ENCODE measurements around the gene CPSF7. TPM values are rescaled to one million over a fixed set of nuclear protein-coding genes. Genes with fewer than 3 reads are reported as not detected.

Gene CPSF7, protein sequence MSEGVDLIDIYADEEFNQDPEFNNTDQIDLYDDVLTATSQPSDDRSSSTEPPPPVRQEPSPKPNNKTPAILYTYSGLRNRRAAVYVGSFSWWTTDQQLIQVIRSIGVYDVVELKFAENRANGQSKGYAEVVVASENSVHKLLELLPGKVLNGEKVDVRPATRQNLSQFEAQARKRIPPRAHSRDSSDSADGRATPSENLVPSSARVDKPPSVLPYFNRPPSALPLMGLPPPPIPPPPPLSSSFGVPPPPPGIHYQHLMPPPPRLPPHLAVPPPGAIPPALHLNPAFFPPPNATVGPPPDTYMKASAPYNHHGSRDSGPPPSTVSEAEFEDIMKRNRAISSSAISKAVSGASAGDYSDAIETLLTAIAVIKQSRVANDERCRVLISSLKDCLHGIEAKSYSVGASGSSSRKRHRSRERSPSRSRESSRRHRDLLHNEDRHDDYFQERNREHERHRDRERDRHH
- total RNA-seq (10 to 100 TPM; 21.0 to 23.3 TPM), polyA plus RNA-seq (10 to 100 TPM; 12.5 to 23.7 TPM)

DNA sequence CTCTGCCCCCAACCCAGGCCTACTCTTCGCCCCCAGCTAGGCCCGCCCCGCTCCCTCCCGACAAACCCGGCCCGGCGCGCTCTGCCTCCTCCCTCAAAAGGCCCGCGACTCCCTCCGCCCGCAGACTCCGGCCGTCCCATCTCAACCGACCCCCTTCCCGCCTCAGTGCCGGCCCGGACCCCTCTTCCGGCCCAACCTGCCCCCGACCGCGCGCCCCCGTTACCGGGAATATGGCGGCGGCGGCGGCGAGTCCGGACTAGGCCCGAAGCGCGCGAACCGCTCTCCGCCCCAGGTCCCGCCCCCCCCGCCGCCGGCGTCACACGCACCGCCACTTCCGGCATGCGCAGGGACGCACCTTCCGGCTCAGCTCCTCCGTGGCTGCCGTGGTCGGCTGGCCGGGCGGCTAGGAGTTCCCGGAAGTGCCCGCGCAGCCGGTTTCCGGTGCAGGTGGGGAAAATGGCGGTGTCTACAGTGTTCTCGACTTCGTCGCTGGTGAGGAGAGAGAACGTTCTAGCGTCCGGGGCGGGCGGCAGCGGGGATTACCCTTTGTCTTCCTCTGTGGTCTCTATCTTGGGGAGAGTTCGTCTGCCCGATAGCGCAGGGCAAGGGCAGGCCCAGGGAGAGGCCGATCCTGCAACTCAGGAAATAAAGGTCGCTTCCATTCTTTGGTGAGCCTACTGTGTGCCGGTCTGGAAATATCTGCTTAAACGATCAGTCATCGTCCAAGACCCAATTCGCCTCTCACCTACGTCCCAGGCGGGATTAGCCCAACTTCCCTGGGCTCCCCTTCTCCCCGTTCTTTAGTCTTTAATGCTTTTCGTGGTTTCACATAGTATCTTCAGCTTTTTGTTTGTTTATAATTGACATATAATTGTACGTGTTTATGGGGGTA, at the start of gene CPSF7, which contains the start of gene SDHAF2:
CPSF7 (minus strand) TSS at position 285 of the 892 bp plus-strand sequence. CDS start 740 bp downstream, outside the sequence.
SDHAF2 (plus strand) TSS at position 434 of the 892 bp plus-strand sequence; CDS start at position 457, 23 bp downstream.
- TF ChIP-seq GABPA (IDR thresholded peaks at IDR 0.05 in 1 of 2, conservative IDR thresholded peaks at IDR 0.05 in 1 of 2) (peak; percentile 94 to 98), EGR1 (IDR thresholded peaks at IDR 0.05; ENCODE audit: low read depth in 2 of 2) (peak; percentile 61 to 76), RAD21 (IDR thresholded peaks at IDR 0.05) (no peak), YY1 (IDR thresholded peaks at IDR 0.05) (peak; percentile 98), SP1 (IDR thresholded peaks at IDR 0.05) (peak; percentile 37)
- DNase-seq (ENCODE audit: low spot score), result peak; percentile 97
- Histone ChIP-seq H3K36me3 (ENCODE audit: control insufficient read depth in 4 of 4, insufficient read depth in 3 of 4, low read depth in 1 of 4, low read length in 3 of 4) (peaks cover 4 to 33% (median 18%) of the 10 kb centered on the region in 4 donors), H3K27me3 (ENCODE audit: control insufficient read depth in 4 of 4, insufficient read depth in 4 of 4, low read length in 3 of 4) (no peaks in the 10 kb centered on the region), H3K9ac (ENCODE audit: low read depth in 1 of 2, low read length in 2 of 2) (peak within 1 kb of the TSS; percentile 90 to 96), H3K4me3 (ENCODE audit: low read depth in 1 of 3, low read length in 3 of 3) (peak within 1 kb of the TSS; percentile 93 to 99 (median 99)), H3K27ac (ENCODE audit: low read depth in 1 of 2, low read length in 2 of 2) (peak within 1 kb of the TSS; percentile 93 to 98), H3K9me3 (ENCODE audit: control insufficient read depth in 4 of 4, low read length in 3 of 4) (no peaks in the 10 kb centered on the region), H3K4me1 (ENCODE audit: control insufficient read depth in 4 of 4, insufficient read depth in 4 of 4, low read length in 3 of 4) (peaks cover 5 to 26% (median 19%) of the 10 kb centered on the region in 4 donors)
- WGBS, result under 1% methylated on average over 82 of the region's 82 CpGs

DNA sequence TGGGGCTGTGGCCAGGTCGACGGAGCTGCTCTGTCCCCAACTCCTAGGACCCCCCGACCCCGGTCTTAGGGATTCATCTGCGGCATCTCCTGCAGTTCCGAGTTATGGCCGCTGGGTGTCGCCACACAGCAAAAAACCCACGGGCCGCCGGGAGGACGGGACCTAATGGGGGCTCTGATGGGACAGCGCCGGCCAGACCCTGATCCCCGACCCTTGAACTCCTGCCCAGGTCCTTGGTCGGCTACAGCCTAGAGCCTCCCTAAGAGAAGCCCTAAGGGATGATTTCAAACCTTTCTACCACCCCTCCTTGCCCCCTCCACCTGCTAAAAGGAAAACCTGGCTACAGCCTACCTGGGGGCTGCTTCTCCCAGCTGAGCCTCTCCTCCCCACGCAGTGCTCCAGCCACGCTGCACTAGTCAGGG, 48.0 kb upstream of the CPSF7 start:
- 3% methylated on average over 18 of the region's 18 CpGs for WGBS
- peaks cover 3 to 17% (median 11%) of the 10 kb centered on the region in 4 donors for H3K4me1 ChIP-seq (ENCODE audit: control insufficient read depth in 4 of 4, insufficient read depth in 4 of 4, low read length in 3 of 4)
- no peaks in the 10 kb centered on the region for H3K36me3 ChIP-seq (ENCODE audit: control insufficient read depth in 4 of 4, insufficient read depth in 3 of 4, low read depth in 1 of 4, low read length in 3 of 4)
- H3K4me3 ChIP-seq (ENCODE audit: low read depth in 1 of 3, low read length in 3 of 3), result no peak overlapping the region
- no peaks in the 10 kb centered on the region for H3K9me3 ChIP-seq (ENCODE audit: control insufficient read depth in 4 of 4, low read length in 3 of 4)
- TF ChIP-seq RAD21 (IDR thresholded peaks at IDR 0.05) (peak; percentile 85 to 87), CTCF (IDR thresholded peaks at IDR 0.05; ENCODE audit: low read depth, low read length, missing input control) (peak; percentile 79), HNF4A (conservative IDR thresholded peaks at IDR 0.05) (peak in 1 of 2 donors; percentile 2)
- TF ChIP-seq, protein P1, sequence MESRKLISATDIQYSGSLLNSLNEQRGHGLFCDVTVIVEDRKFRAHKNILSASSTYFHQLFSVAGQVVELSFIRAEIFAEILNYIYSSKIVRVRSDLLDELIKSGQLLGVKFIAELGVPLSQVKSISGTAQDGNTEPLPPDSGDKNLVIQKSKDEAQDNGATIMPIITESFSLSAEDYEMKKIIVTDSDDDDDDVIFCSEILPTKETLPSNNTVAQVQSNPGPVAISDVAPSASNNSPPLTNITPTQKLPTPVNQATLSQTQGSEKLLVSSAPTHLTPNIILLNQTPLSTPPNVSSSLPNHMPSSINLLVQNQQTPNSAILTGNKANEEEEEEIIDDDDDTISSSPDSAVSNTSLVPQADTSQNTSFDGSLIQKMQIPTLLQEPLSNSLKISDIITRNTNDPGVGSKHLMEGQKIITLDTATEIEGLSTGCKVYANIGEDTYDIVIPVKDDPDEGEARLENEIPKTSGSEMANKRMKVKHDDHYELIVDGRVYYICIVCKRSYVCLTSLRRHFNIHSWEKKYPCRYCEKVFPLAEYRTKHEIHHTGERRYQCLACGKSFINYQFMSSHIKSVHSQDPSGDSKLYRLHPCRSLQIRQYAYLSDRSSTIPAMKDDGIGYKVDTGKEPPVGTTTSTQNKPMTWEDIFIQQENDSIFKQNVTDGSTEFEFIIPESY (IDR thresholded peaks at IDR 0.05), result no peak
- no peaks in the 10 kb centered on the region for H3K27me3 ChIP-seq (ENCODE audit: control insufficient read depth in 4 of 4, insufficient read depth in 4 of 4, low read length in 3 of 4)
- no peak overlapping the region for H3K9ac ChIP-seq (ENCODE audit: low read depth in 1 of 2, low read length in 2 of 2)
- peak; percentile 70 for DNase-seq (ENCODE audit: low spot score)
- no peak overlapping the region for H3K27ac ChIP-seq (ENCODE audit: low read depth in 1 of 2, low read length in 2 of 2)

- no peak overlapping the region for H3K9ac ChIP-seq (ENCODE audit: low read depth in 1 of 2, low read length in 2 of 2)
- 39% methylated on average over 8 of the region's 8 CpGs for WGBS
Observed at GRCh38 chr11:61477126-61477525, 47.4 kb upstream of the CPSF7 start.

More at GRCh38 chr11:61477126-61477525, 47.4 kb upstream of the CPSF7 start:
- DNase-seq (ENCODE audit: low spot score), result no peak
- Histone ChIP-seq H3K9me3 (ENCODE audit: control insufficient read depth in 4 of 4, low read length in 3 of 4) (no peaks in the 10 kb centered on the region), H3K27me3 (ENCODE audit: control insufficient read depth in 4 of 4, insufficient read depth in 4 of 4, low read length in 3 of 4) (no peaks in the 10 kb centered on the region), H3K4me3 (ENCODE audit: low read depth in 1 of 3, low read length in 3 of 3) (no peak overlapping the region), H3K4me1 (ENCODE audit: control insufficient read depth in 4 of 4, insufficient read depth in 4 of 4, low read length in 3 of 4) (peaks cover 3 to 17% (median 11%) of the 10 kb centered on the region in 4 donors), H3K27ac (ENCODE audit: low read depth in 1 of 2, low read length in 2 of 2) (no peak overlapping the region), H3K36me3 (ENCODE audit: control insufficient read depth in 4 of 4, insufficient read depth in 3 of 4, low read depth in 1 of 4, low read length in 3 of 4) (no peaks in the 10 kb centered on the region)
- TF ChIP-seq REST (IDR thresholded peaks at IDR 0.05) (no peak), MAX (IDR thresholded peaks at IDR 0.05) (no peak), FOXA2 (IDR thresholded peaks at IDR 0.05) (no peak), EGR1 (IDR thresholded peaks at IDR 0.05; ENCODE audit: low read depth in 2 of 2) (no peak), HNF4A (conservative IDR thresholded peaks at IDR 0.05) (no peak), HNF4G (IDR thresholded peaks at IDR 0.05) (no peak), RAD21 (IDR thresholded peaks at IDR 0.05) (no peak), SP1 (IDR thresholded peaks at IDR 0.05) (no peak), GABPA (IDR thresholded peaks at IDR 0.05 in 1 of 2, conservative IDR thresholded peaks at IDR 0.05 in 1 of 2) (no peak)

All from liver (tissue), 9 donors.